PC-9 (cell line): ENCODE results near the gene SRP68.

Experiments
- EZH2 ChIP-seq: fragments of 200-600 bp; sonication (generic); IDR thresholded peaks from 2 replicates; pipeline ENCODE4 v1.8.0; 2017; ENCODE audit warnings: antibody characterized with exemption, low read depth
- TF ChIP-seq, protein P1 (sequence below): fragments of 200-600 bp; sonication (generic); conservative IDR thresholded peaks from 2 replicates; pipeline ENCODE4 v1.6.1; 2017; ENCODE audit warnings: mixed run types, antibody characterized with exemption, mild to moderate bottlenecking, moderate library complexity

GRCh38 chr17:76088041-76088867, 15.9 kb upstream of the SRP68 start:
- TF ChIP-seq EZH2 = no peak
- TF ChIP-seq, protein P1, sequence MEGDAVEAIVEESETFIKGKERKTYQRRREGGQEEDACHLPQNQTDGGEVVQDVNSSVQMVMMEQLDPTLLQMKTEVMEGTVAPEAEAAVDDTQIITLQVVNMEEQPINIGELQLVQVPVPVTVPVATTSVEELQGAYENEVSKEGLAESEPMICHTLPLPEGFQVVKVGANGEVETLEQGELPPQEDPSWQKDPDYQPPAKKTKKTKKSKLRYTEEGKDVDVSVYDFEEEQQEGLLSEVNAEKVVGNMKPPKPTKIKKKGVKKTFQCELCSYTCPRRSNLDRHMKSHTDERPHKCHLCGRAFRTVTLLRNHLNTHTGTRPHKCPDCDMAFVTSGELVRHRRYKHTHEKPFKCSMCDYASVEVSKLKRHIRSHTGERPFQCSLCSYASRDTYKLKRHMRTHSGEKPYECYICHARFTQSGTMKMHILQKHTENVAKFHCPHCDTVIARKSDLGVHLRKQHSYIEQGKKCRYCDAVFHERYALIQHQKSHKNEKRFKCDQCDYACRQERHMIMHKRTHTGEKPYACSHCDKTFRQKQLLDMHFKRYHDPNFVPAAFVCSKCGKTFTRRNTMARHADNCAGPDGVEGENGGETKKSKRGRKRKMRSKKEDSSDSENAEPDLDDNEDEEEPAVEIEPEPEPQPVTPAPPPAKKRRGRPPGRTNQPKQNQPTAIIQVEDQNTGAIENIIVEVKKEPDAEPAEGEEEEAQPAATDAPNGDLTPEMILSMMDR = no peak
